HG03558 (cell line): Measurements from ENCODE around the gene RAD54L2.
"Not testable (repeated sequence)": the region's sequence is repeated elsewhere in the genome, so short reads cannot be mapped to it uniquely, and the experiment has no call there.

Experiments used
- ATAC-seq: cut with Tn5 transposase; IDR thresholded peaks from one replicate; pipeline ENCODE4 v1.9.1; 2021; ENCODE audit warnings: moderate number of reproducible peaks; ENCODE audit not compliant: unreplicated experiment; ENCODE audit errors: extremely low read depth

RAD54L2 gene

DNA sequence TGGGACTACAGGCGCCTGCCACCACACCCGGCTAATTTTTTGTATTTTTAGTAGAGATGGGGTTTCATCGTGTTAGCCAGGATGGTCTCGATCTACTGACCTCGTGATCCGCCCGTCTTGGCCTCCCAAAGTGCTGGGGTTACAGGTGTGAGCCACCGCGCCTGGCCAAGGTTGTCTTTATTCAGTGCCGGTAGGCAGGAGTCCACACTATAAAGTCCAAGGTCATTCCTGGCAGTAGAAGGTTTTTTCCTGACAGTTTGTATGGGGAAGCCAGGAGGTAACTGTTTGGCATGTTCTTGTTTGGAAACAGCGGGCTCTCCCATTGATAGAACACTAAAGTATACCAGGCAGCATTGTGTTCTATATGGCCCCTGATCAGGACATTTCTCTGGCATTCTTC is 4.1 kb downstream of the RAD54L2 start:
- ATAC-seq: not testable (repeated sequence)

DNA sequence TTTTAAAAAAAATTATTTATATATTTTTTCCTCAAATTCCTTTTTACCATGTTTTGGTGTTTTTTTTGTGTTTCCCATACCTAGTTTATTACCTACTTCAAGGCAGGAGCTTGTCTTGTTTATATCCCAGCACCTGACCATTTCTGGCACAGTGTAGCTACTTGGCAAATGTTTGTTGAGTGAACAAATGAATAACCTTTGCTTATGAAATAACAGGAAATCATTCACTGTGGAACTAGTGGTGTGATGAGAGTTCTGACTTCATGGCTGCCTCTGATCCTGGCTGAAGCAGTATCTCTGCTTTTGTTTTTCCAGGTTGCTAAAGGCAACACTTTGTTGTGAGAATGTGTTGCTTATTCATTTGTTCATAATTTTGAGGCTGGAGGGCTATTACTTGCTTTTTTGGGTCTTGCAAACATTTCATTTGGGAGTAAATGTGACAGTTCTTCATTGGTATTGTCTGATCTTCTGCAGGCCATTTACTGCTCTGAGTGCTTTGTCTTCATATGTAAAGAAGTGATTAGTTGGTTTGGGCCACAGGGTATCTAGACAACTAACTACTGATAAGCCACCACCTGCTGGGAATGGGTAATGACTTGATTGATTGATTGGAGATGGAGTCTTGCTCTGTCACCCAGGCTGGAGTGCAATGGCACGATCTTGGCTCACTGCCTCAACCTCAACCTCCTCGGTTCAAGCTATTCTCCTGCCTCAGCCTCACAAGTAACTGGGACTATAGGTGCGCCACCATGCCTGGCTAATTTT is 5.7 kb downstream of the RAD54L2 start:
- ATAC-seq: no peak

GRCh38 chr3:51547274-51547673 is 8.8 kb downstream of the RAD54L2 start:
- ATAC-seq: no peak

GRCh38 chr3:51549311-51549710 is 10.8 kb downstream of the RAD54L2 start:
- no peak for ATAC-seq

- ATAC-seq: no peak
Observed at GRCh38 chr3:51550080-51550819, 11.7 kb downstream of the RAD54L2 start.

GRCh38 chr3:51557993-51558392 is 19.5 kb downstream of the RAD54L2 start:
- ATAC-seq: no peak

DNA sequence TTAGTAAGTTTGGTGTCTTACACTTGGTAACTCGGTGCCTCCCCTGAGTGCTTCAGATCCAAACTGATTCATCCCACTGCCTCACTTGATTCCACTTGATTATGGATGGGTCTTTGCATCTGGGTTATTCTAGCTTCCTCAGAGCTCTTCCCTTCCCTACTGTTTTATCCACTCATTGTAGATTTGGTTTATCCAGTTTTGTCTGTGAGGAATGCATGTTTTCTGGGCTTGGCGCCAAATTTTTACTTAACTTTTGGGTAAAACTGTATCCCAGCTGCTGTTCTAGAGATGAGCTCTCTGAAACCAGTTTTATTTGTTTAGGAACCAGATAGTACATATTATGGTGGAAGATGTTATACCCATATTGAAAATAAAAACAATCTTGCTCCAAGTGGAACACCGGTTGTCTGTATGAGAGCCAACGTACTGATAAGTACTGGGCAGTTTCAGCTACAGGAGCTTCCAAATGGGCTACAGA is 20.9 kb downstream of the RAD54L2 start:
- no peak for ATAC-seq

DNA sequence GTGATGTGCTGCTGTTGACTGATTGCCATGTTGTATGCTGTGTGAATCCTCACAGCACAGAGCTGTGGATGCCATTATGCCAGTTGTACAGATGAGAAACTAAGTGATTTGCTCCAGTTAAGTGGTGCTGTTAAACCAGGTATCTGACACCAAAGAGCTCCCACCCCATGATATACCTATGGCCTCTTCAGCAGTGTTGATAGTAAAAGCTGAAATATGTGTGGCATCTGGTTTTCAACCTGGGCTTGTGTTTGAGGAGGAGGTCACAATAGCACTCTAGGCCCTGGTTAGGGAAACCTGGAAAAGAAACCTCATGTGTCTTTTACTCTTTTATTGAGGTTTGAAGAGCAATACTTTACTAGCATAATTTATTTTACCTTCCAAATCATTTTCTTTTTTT is 21.4 kb downstream of the RAD54L2 start:
- no peak for ATAC-seq

- ATAC-seq: not testable (repeated sequence)
Observed at GRCh38 chr3:51562403-51562802, 23.9 kb downstream of the RAD54L2 start.

GRCh38 chr3:51568036-51568435 is 29.5 kb downstream of the RAD54L2 start:
- no peak for ATAC-seq

GRCh38 chr3:51568996-51569395 is 30.5 kb downstream of the RAD54L2 start:
- no peak for ATAC-seq

GRCh38 chr3:51578238-51578637 is 39.7 kb downstream of the RAD54L2 start:
- ATAC-seq: no peak

- ATAC-seq: no peak
Observed at GRCh38 chr3:51580418-51580817, 41.9 kb downstream of the RAD54L2 start.

DNA sequence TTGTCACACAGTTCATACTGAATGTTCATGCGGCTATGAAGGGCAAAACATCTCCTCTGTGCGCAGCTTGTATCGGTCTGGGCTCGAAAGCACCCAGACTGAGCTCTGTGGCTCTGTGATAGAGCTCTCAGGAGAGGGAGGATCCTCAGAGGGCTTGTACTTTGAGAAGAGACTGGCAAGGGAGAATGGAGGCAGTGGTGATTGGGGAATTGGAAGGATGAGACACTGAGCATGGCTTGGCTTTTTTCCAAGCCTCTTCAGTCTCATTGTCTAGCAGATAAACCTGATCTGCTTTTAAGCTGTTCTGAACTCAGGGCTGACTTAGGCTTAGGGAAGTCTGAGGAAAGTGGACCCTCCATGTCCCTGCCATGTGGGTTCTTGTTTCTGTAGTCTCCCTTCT is 43.0 kb downstream of the RAD54L2 start:
- no peak for ATAC-seq

- ATAC-seq: no peak
Observed at GRCh38 chr3:51585197-51585596, 46.7 kb downstream of the RAD54L2 start.

- no peak for ATAC-seq
Observed at GRCh38 chr3:51585871-51586270, 47.4 kb downstream of the RAD54L2 start.
